Testis (tissue), 5 donors: Measurements from ENCODE around the gene CREG1. TPM values are rescaled to one million over a fixed set of nuclear protein-coding genes. Genes with fewer than 3 reads are reported as not detected.

Experiments used
- DNase-seq: peaks from one replicate; pipeline ENCODE4 v3.0.0-alpha.2; 2019
- H3K27ac ChIP-seq, 2 donors: fragments of 200-600 bp; sonication (generic); one replicate each; pipeline ENCODE4 v1.5.1; 2019
- H3K27me3 ChIP-seq: fragments of 200-600 bp; sonication (generic); one replicate; pipeline ENCODE4 v1.5.1; 2019
- H3K36me3 ChIP-seq: fragments of 200-600 bp; sonication (generic); one replicate; pipeline ENCODE4 v1.5.1; 2017; ENCODE audit warnings: low read depth; ENCODE audit errors: missing control alignments
- H3K4me1 ChIP-seq: fragments of 200-600 bp; sonication (generic); one replicate; pipeline ENCODE4 v1.5.1; 2019
- H3K4me3 ChIP-seq, 2 donors: fragments of 200-600 bp; sonication (generic); one replicate each; pipeline ENCODE4 v1.5.1; 2017 to 2019
- H3K9me3 ChIP-seq: fragments of 200-600 bp; sonication (generic); one replicate; pipeline ENCODE4 v1.5.1; 2017
- POLR2A ChIP-seq: fragments of 450-650 bp; IDR thresholded peaks from one replicate; pipeline ENCODE4 v1.6.1; 2017; ENCODE audit warnings: antibody characterized with exemption, mild to moderate bottlenecking, moderate library complexity
- WGBS, 2 donors: methylation state at CpG; one replicate each; pipeline ENCODE4 v1.1.5; 2018; 5-methylcytosine and 5-hydroxymethylcytosine counted together
- intact Hi-C: fragments of 100-400 bp; cut with DNase I; formaldehyde crosslinking; loops from one replicate; pipeline ENCODE4 v1.15.1; 2023; ENCODE audit warnings: low total_unique reads
- long read RNA-seq, 2 donors: transcript quantifications; one replicate each; lab custom pipeline, GENCODE V29; 2026
- polyA plus RNA-seq: library from polyadenylated mRNA; stranded (reverse); fragments of 350-450 nt; fragmentation: Illumina TruSeq; extraction: RNeasy Lipid Tissue Mini Kit (QIAGEN cat#74804); gene quantifications from one replicate; pipeline ENCODE4 v1.2.3, GENCODE V29; 2014; ENCODE audit warnings: low read depth, low replicate concordance; ENCODE audit not compliant: insufficient read depth
- total RNA-seq, 2 donors: library from RNA; depleted of rRNA; stranded (reverse); fragments of >200 nt; gene quantifications; one replicate each; pipeline ENCODE4 v1.2.3, GENCODE V29; 2016
- TF ChIP-seq, protein P1 (sequence below), 3 experiments: fragments of 450-650 bp in 2 of 3; fragments of 200-600 bp in 1 of 3; sonication (generic) in 1 of 3; IDR thresholded peaks; one replicate each; pipeline ENCODE4 v1.5.1; 2016 to 2019; ENCODE audit warnings: antibody characterized with exemption in 3 of 3, mild to moderate bottlenecking in 2 of 3, moderate library complexity in 1 of 3

CREG1 gene
- total RNA-seq = 100 to 1,000 TPM; 181 to 215 TPM
- 82.4 TPM for polyA plus RNA-seq
- long read RNA-seq, donor 1, transcript CREG1-201 (4 exons, 1,974 nt) = major isoform, 31 of 31 reads
- long read RNA-seq, donor 1, partial matches to known transcripts = 0 of 31 reads
- long read RNA-seq, donor 1, other reads (novel, unspliced or antisense) = 0 of 31 reads
- long read RNA-seq, donor 2, transcript CREG1-201 (4 exons, 1,974 nt) = major isoform, 26 of 26 reads
- long read RNA-seq, donor 2, partial matches to known transcripts = 0 of 26 reads
- long read RNA-seq, donor 2, other reads (novel, unspliced or antisense) = 0 of 26 reads

DNA sequence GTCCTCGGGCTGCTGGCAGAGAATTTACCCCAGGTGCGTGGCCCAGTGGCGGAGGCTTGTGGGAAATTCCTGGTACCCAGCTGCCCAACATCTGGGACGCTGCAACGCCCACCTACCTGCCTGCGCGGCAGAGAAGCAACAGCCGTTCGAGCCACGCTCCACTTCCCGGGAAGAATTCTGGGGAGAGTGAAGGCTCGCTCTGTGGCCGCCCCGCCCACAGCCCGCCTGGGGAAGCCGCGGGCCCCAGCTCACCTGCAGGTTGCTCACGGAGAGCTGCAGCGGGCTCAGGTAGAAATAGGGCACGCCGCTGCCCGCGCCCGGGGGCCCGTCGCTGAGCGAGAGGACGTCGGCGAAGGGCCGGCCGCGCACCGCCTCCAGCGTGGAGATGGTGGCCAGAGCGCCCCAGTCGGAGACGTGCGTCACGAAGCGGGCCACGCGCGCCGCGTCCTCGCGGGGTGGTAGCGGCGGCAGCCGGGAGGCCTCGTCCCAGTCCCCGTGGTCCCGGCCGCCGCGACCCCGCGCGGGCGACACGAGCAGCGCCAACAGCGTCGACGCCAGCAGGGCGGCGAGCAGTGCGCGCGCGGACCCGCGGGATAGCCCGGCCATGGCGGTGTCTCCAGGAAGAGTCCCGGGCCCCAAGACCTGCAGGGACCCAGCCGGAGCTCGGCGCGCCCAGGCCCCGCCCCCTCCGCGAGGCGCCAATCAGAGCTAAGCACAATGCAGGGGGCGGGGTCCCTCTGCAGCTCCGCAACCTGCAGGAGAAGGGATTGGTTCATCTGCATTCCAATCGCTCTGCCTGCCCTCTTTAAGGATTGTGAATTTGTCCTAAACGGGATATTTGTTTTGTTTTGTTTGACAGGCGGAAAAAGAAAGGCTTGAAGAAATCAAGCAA lies at the start of gene CREG1:
Gene CREG1, minus strand, starts transcription at position 627 of the 892 bp plus-strand sequence.
- H3K9me3 ChIP-seq = no peaks in the 10 kb centered on the region
- peak; percentile 97 for DNase-seq
- H3K27me3 ChIP-seq = no peaks in the 10 kb centered on the region
- 1 to 2% methylated on average over 30 to 33 of the region's 90 CpGs for WGBS, 2 donors
- peak within 1 kb of the TSS; percentile 82 to 86 for H3K4me3 ChIP-seq
- intact Hi-C loops = no loop called here
- TF ChIP-seq, protein P1, sequence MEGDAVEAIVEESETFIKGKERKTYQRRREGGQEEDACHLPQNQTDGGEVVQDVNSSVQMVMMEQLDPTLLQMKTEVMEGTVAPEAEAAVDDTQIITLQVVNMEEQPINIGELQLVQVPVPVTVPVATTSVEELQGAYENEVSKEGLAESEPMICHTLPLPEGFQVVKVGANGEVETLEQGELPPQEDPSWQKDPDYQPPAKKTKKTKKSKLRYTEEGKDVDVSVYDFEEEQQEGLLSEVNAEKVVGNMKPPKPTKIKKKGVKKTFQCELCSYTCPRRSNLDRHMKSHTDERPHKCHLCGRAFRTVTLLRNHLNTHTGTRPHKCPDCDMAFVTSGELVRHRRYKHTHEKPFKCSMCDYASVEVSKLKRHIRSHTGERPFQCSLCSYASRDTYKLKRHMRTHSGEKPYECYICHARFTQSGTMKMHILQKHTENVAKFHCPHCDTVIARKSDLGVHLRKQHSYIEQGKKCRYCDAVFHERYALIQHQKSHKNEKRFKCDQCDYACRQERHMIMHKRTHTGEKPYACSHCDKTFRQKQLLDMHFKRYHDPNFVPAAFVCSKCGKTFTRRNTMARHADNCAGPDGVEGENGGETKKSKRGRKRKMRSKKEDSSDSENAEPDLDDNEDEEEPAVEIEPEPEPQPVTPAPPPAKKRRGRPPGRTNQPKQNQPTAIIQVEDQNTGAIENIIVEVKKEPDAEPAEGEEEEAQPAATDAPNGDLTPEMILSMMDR (IDR thresholded peaks at IDR 0.05) = no peak
- TF ChIP-seq POLR2A = peak; percentile 81
- no peaks in the 10 kb centered on the region for H3K36me3 ChIP-seq
- peak within 1 kb of the TSS; percentile 80 to 87 for H3K27ac ChIP-seq
- H3K4me1 ChIP-seq = peaks cover 22% of the 10 kb centered on the region

DNA sequence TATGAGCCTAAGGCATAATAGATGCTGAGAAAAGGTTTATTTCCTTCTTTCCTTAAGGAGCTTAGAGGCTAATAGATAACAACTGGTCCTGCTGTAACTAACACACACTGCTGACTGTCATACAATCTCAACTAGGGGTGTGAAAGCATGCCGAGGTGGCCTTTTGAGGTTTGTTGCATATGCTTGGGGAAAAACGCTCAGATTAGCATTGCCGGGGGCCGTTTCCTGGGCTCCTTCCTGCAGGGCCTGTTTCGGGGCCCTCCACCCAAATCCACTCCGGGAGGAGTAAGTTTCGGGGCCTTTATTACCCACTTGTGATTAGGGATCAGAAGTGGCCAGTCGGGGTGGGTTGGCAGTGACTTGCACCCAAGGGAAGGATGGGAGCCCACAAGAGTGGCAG lies 49.3 kb upstream of the CREG1 start:
- Histone ChIP-seq H3K4me3 (no peak overlapping the region), H3K27ac (no peak overlapping the region), H3K27me3 (no peaks in the 10 kb centered on the region), H3K4me1 (peaks cover 5% of the 10 kb centered on the region), H3K9me3 (no peaks in the 10 kb centered on the region), H3K36me3 (no peaks in the 10 kb centered on the region)
- no peak for DNase-seq
- TF ChIP-seq, protein P1 (IDR thresholded peaks at IDR 0.05) = no peak
- no peak for TF ChIP-seq POLR2A
- WGBS, 2 donors = 84 to 91% methylated on average over 8 of the region's 8 CpGs
- intact Hi-C loops = loop anchor here (10.0 kb wide), 1 partner anchor 82 kb away; no protein-coding TSS in a partner anchor

DNA sequence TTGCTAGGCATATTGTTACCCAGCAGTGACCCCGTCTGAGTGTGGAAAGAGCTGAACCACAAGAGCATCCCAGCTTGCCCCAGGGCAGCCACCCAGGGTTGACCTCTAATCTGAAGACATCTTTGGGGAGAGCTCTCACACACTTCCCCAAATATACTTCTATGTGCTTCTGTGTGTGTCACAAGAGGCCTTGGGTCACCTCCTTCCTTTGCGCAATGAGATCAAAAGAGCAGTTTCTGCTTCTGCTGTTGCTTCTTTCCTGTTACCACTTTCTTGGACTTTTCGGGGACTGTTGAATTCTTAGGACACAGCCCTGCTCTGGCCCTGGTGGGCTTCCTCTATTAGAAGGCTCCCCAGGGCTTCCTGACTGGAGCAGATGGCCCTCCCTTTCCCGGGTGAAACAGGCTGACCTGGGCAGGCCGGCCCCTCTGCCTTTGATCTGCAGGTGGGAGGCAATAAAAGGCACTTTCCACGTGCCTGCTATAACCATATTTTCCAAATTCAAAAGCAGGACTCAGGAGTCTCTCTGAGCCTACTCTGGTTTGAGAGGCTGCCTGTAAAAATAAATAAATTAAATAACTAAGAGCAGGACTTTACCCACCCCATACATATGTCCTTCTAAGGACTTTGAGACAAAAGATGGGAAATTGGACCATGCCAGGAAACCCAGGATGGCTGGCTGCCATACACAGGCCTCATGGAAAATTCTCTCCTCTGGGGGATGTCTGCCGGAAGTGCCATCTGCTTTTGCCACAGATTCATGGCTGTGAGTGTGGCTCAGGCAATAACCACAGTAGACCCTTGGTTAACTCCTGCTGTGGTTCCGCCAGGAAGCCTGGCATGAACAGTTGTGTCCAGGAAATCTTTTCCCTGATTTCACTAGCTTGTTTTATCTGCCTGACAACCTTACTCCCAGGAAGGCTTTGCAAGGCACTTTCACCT lies 48.2 kb upstream of the CREG1 start:
- Histone ChIP-seq H3K4me1 (peaks cover 5% of the 10 kb centered on the region), H3K4me3 (no peak overlapping the region), H3K9me3 (no peaks in the 10 kb centered on the region), H3K27me3 (no peaks in the 10 kb centered on the region), H3K36me3 (no peaks in the 10 kb centered on the region), H3K27ac (peak overlapping the region in 1 of 2 donors; percentile 5)
- intact Hi-C loops = loop anchor here (10.0 kb wide), 1 partner anchor 83 kb away; no protein-coding TSS in a partner anchor
- 80 to 85% methylated on average over 8 of the region's 8 CpGs for WGBS, 2 donors
- TF ChIP-seq POLR2A = no peak
- TF ChIP-seq, protein P1 (IDR thresholded peaks at IDR 0.05) = no peak
- DNase-seq = peak; percentile 40

DNA sequence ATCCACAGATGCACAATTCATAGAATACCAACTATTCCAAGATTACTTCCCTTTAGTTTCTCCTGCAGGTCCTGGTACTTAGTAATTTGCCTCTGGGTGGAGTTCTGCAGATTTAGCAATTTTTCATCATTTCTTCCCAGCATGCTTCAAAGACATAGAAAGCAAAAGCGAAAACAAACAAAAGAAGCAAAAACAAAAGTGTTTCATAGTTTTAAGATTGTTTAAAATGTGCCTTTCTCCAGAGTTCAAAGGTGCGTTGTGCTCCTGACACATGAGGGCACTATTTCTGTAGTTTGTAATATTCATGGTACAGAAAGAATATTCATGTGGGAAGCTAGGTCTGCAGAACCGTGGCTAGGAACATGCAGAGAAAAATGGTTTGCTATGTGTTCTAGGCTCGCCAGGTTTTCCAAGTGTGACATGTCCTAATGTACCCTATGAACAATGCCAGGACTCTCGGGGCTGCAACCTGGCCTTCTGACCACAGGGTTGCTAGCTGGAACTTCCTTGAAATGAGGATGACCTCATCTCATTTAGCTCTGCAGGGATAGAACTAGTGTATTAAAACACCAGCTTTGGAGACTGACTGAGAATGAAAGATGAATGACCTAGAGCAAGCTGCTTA lies 46.5 kb upstream of the CREG1 start:
- 25 to 34% methylated on average over 5 of the region's 5 CpGs for WGBS, 2 donors
- Histone ChIP-seq H3K27ac (no peak overlapping the region), H3K27me3 (no peaks in the 10 kb centered on the region), H3K9me3 (no peaks in the 10 kb centered on the region), H3K4me1 (peaks cover 5% of the 10 kb centered on the region), H3K36me3 (no peaks in the 10 kb centered on the region), H3K4me3 (no peak overlapping the region)
- TF ChIP-seq POLR2A = no peak
- TF ChIP-seq, protein P1 (IDR thresholded peaks at IDR 0.05) = peak in 2 of 3 experiments; percentile 39 to 46
- intact Hi-C loops = loop anchor here (10.0 kb wide), 1 partner anchor 85 kb away; no protein-coding TSS in a partner anchor
- peak; percentile 46 for DNase-seq
